ENCODE measurements around the gene BMERB1. TPM values are rescaled to one million over a fixed set of nuclear protein-coding genes. Genes with fewer than 3 reads are reported as not detected.

Gene BMERB1
- total RNA-seq, 1 experiment from 2014 or later = 80.0 TPM

GRCh38 chr16:15509051-15509592 lies 74.7 kb downstream of the BMERB1 start:
- ATAC-seq = no peak
- CTCF ChIA-PET = interaction anchor here (0.6 kb wide), 1 partner anchor 43 kb away, joined by 3 read pairs; no protein-coding TSS in a partner anchor
- no peaks in the 10 kb centered on the region for H3K36me3 ChIP-seq (ENCODE audit: control insufficient read depth, insufficient read depth, low read length)
- POLR2A ChIA-PET = no interaction called here
- intact Hi-C loops (cut with micrococcal nuclease; ENCODE audit: unreplicated experiment) (no loop called here), in situ Hi-C loops (cut with HindIII; ENCODE audit: low pct_unique_long_range_greater_than_20kb, low sequenced_read_pairs) (loop anchor here (5.0 kb wide), 1 partner anchor 88 kb away; no protein-coding TSS in a partner anchor)
- peaks cover 23% of the 10 kb centered on the region for H3K4me1 ChIP-seq (ENCODE audit: control insufficient read depth, insufficient read depth, low read length)
- no peaks in the 10 kb centered on the region for H3K27me3 ChIP-seq (ENCODE audit: control insufficient read depth, insufficient read depth, low read length)
- no peak overlapping the region for H3K4me3 ChIP-seq (ENCODE audit: low read depth in 2 of 2, low read length in 2 of 2)
- BruUV-seq (replicated peaks) = no TSS peak
- H3K9me3 ChIP-seq (ENCODE audit: control insufficient read depth, insufficient read depth, low read depth, low read length) = no peaks in the 10 kb centered on the region
- TF ChIP-seq POLR2AphosphoS5 (IDR thresholded peaks at IDR 0.05; ENCODE audit: low read depth, low read length) (no peak), TCF7L2 (IDR thresholded peaks at IDR 0.05; ENCODE audit: low read depth, low read length) (no peak), SIN3A (IDR thresholded peaks at IDR 0.05; ENCODE audit: borderline replicate concordance, insufficient read depth, low read depth, low read length) (no peak), REST (IDR thresholded peaks at IDR 0.05; ENCODE audit: insufficient read depth in 1 of 2, low read depth in 2 of 2, low read length in 1 of 2) (no peak)
- TF ChIP-seq, protein P1, sequence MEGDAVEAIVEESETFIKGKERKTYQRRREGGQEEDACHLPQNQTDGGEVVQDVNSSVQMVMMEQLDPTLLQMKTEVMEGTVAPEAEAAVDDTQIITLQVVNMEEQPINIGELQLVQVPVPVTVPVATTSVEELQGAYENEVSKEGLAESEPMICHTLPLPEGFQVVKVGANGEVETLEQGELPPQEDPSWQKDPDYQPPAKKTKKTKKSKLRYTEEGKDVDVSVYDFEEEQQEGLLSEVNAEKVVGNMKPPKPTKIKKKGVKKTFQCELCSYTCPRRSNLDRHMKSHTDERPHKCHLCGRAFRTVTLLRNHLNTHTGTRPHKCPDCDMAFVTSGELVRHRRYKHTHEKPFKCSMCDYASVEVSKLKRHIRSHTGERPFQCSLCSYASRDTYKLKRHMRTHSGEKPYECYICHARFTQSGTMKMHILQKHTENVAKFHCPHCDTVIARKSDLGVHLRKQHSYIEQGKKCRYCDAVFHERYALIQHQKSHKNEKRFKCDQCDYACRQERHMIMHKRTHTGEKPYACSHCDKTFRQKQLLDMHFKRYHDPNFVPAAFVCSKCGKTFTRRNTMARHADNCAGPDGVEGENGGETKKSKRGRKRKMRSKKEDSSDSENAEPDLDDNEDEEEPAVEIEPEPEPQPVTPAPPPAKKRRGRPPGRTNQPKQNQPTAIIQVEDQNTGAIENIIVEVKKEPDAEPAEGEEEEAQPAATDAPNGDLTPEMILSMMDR (IDR thresholded peaks at IDR 0.05) = no peak
- no peak for DNase-seq (ENCODE audit: low read depth, low spot score)
- H3K27ac ChIP-seq (ENCODE audit: low read length) = no peak overlapping the region

GRCh38 chr16:15509593-15510535 lies 75.5 kb downstream of the BMERB1 start:
- in situ Hi-C loops (cut with HindIII; ENCODE audit: low pct_unique_long_range_greater_than_20kb, low sequenced_read_pairs) (loop anchor here (5.0 kb wide), 1 partner anchor 87 kb away; no protein-coding TSS in a partner anchor), intact Hi-C loops (cut with micrococcal nuclease; ENCODE audit: unreplicated experiment) (no loop called here)
- no peak for TF ChIP-seq POLR2AphosphoS5 (IDR thresholded peaks at IDR 0.05; ENCODE audit: low read depth, low read length)
- TF ChIP-seq, protein P1 (IDR thresholded peaks at IDR 0.05) = no peak
- no peak for TF ChIP-seq SIN3A (IDR thresholded peaks at IDR 0.05; ENCODE audit: borderline replicate concordance, insufficient read depth, low read depth, low read length)
- TF ChIP-seq TCF7L2 (IDR thresholded peaks at IDR 0.05; ENCODE audit: low read depth, low read length) = no peak
- TF ChIP-seq REST (IDR thresholded peaks at IDR 0.05; ENCODE audit: insufficient read depth in 1 of 2, low read depth in 2 of 2, low read length in 1 of 2) = no peak
- Histone ChIP-seq H3K4me1 (ENCODE audit: control insufficient read depth, insufficient read depth, low read length) (peaks cover 23% of the 10 kb centered on the region), H3K27me3 (ENCODE audit: control insufficient read depth, insufficient read depth, low read length) (no peaks in the 10 kb centered on the region), H3K4me3 (ENCODE audit: low read depth in 2 of 2, low read length in 2 of 2) (no peak overlapping the region), H3K9me3 (ENCODE audit: control insufficient read depth, insufficient read depth, low read depth, low read length) (no peaks in the 10 kb centered on the region), H3K36me3 (ENCODE audit: control insufficient read depth, insufficient read depth, low read length) (no peaks in the 10 kb centered on the region), H3K27ac (ENCODE audit: low read length) (no peak overlapping the region)
- no peak for DNase-seq (ENCODE audit: low read depth, low spot score)
- POLR2A ChIA-PET = interaction anchor here (0.6 kb wide), 1 partner anchor 21 kb away, joined by 4 read pairs; no protein-coding TSS in a partner anchor
- no TSS peak for BruUV-seq (replicated peaks)
- CTCF ChIA-PET = interaction anchor here (0.6 kb wide), 2 partner anchors 44 to 107 kb away, joined by 3 read pairs; no protein-coding TSS in a partner anchor
- ATAC-seq = no peak
